Naive B cell (primary cell): ENCODE measurements around the gene PLXNC1. TPM values are rescaled to one million over a fixed set of nuclear protein-coding genes. Genes with fewer than 3 reads are reported as not detected.

Source experiments
- ATAC-seq, 2 donors: fragments of 150-1000 bp; cut with Tn5 transposase; 2 replicates each; pipeline ENCODE4 v1.10.0; 2021; ENCODE audit warnings: low read depth in 2 of 2, mild to moderate bottlenecking in 2 of 2, moderate library complexity in 2 of 2
- DNase-seq: peaks from one replicate; pipeline ENCODE4 v3.0.0; 2022
- H3K27ac Mint-ChIP-seq, 6 donors: one replicate each; pipeline ENCODE4 v1.8.0; 2020 to 2022; ENCODE audit warnings: mild to moderate bottlenecking in 6 of 6, mixed read lengths in 6 of 6, moderate library complexity in 5 of 6, inconsistent platforms in 2 of 6
- H3K27me3 Mint-ChIP-seq, 3 donors: one replicate each; pipeline ENCODE4 v1.8.0; 2021 to 2022; ENCODE audit warnings: mixed read lengths in 3 of 3, mild to moderate bottlenecking in 1 of 3
- H3K36me3 Mint-ChIP-seq, 2 donors: one replicate each; pipeline ENCODE4 v1.8.0; 2020 to 2022; ENCODE audit warnings: mixed read lengths in 2 of 2, inconsistent platforms in 1 of 2, mild to moderate bottlenecking in 1 of 2
- H3K4me1 Mint-ChIP-seq, 3 donors: one replicate each; pipeline ENCODE4 v1.8.0; 2020 to 2022; ENCODE audit warnings: mixed read lengths in 3 of 3, inconsistent platforms in 1 of 3, mild to moderate bottlenecking in 1 of 3, moderate library complexity in 1 of 3
- H3K4me3 Mint-ChIP-seq, 8 donors: one replicate each; pipeline ENCODE4 v1.8.0; 2020 to 2022; ENCODE audit warnings: mild to moderate bottlenecking in 8 of 8, mixed read lengths in 8 of 8, moderate library complexity in 8 of 8, inconsistent platforms in 2 of 8
- H3K9me3 Mint-ChIP-seq, 7 donors: one replicate each; pipeline ENCODE4 v1.8.0; 2020 to 2022; ENCODE audit warnings: mixed read lengths in 7 of 7, mild to moderate bottlenecking in 5 of 7, inconsistent platforms in 2 of 7, moderate library complexity in 1 of 7
- polyA plus RNA-seq, 6 donors: library from polyadenylated mRNA; unstranded; fragments of 300-500 nt; fragmentation: Illumina TruSeq; gene quantifications; one replicate each; pipeline ENCODE4 v1.2.3, GENCODE V29; 2021; ENCODE audit warnings: low read depth in 6 of 6

PLXNC1 gene
- polyA plus RNA-seq, 6 donors from 2014 or later = 2.1 to 6.9 (median 4.4) TPM

DNA sequence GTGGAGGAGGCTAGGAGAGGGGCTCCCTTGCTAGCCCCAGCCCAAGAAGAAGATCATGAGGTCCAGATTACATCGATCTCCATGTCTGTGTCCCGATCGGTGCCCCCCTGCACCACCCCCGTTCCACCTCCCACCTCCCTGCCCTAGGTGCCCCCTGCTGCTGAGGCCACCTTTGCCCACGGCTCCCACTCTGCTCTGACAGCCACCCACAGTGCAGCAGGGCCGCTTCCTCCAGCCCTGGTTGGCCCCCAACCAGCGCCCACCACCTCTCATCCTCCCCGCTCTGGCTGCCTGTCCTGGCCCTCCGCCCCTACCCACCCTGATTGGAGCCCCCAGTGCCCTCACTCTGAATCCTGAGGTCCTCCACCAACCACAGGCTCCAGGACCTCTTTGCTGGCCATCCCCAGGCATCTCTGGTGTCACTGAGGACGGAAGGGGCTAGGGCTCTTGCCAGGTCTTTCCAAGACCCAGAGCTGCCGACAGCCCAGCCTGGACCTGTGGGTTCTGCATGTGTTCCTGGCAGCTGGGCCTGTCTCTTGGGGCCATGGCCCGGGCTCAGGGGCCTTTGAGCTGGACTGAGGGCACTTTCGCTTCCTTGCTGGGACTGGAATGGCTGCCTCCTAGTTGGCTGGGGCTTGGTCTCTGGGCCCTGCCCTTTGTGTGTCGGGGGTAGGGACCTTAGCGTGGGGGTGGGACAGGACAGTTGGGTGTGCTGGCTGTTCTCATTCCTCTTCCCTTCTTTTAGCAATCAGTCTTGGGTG lies 7.2 kb upstream of the PLXNC1 start:
- Mint-ChIP-seq H3K27me3 (peaks cover 0 to 11% (median 0%) of the 10 kb centered on the region in 3 donors), H3K36me3 (no peaks in the 10 kb centered on the region), H3K27ac (no peak overlapping the region), H3K4me1 (peaks cover 6 to 10% (median 8%) of the 10 kb centered on the region in 3 donors), H3K9me3 (no peaks in the 10 kb centered on the region), H3K4me3 (peak overlapping the region in 1 of 8 donors; percentile 22)
- ATAC-seq = no peak
- no peak for DNase-seq

DNA sequence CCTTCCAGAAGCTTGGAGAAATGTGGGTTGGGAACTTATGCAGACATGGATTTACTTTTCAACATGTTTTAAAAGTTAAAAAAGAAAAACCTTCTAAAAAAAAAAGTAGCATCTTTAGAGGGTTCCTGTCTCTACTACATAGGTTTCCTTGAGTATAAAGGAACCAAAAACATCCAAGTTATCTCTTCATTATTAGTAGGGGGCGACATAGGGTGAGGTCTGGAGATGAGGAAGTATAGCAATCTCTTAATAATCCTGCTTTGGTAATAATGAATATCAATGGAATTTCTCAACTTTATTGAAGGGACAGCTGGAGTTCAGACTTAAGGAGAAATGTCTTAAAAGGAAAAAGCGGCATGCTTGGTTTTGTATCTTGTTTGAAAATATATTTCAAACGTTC lies 6.5 kb upstream of the PLXNC1 start:
- Mint-ChIP-seq H3K9me3 (no peaks in the 10 kb centered on the region), H3K4me3 (no peak overlapping the region), H3K36me3 (no peaks in the 10 kb centered on the region), H3K27ac (no peak overlapping the region), H3K4me1 (peaks cover 9 to 13% (median 10%) of the 10 kb centered on the region in 3 donors), H3K27me3 (peaks cover 0 to 11% (median 0%) of the 10 kb centered on the region in 3 donors)
- ATAC-seq (no peak), DNase-seq (no peak)

DNA sequence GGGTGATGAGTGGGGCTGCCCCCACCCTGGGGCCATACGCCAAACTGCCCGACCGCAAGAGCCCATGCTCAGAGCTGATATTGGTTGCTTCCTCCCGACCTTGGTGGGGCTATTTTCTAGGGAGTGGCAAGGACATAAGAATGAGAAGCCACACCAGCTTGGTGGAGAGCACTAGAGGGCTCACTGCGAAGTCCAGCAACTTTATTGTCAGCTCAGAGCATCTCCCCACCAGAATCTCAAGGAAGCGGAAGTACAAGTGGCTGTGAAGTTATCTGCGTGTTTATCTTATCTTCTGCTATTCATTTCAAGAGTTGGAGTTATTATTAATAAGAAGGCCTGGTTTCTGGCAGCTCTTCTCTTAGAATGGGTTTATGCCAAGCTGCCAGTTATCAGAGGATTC lies 4.9 kb upstream of the PLXNC1 start:
- H3K27me3 Mint-ChIP-seq = peaks cover 0 to 11% (median 0%) of the 10 kb centered on the region in 3 donors
- H3K4me1 Mint-ChIP-seq = peaks cover 16 to 21% (median 17%) of the 10 kb centered on the region in 3 donors
- no peaks in the 10 kb centered on the region for H3K36me3 Mint-ChIP-seq
- H3K9me3 Mint-ChIP-seq = no peaks in the 10 kb centered on the region
- peak overlapping the region in 1 of 8 donors; percentile 9 for H3K4me3 Mint-ChIP-seq
- H3K27ac Mint-ChIP-seq = peak overlapping the region in 1 of 6 donors; percentile 32
- ATAC-seq (no peak), DNase-seq (no peak)

DNA sequence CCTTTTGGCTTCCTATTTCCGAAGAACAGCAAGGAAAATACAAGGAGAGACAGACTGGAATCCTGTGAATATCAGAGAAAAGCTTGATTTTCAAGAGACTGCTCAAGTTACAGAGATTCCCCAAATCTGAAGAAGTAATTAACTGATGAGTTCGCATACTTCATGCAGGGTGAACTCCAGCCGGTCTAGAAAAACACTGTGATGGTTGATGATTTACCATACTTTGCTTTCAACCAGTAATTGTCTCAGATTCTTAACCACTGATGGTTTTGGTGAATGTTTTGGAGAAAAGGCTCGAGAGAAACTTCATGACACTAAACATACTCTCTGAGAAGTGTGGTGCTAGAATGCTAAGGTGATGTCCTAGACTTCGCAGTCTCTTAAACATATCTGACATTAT lies 4.4 kb upstream of the PLXNC1 start:
- Mint-ChIP-seq H3K36me3 (no peaks in the 10 kb centered on the region), H3K27me3 (peaks cover 0 to 11% (median 0%) of the 10 kb centered on the region in 3 donors), H3K9me3 (no peaks in the 10 kb centered on the region), H3K4me1 (peaks cover 16 to 21% (median 17%) of the 10 kb centered on the region in 3 donors), H3K27ac (no peak overlapping the region), H3K4me3 (peak overlapping the region in 1 of 8 donors; percentile 86)
- ATAC-seq (no peak), DNase-seq (no peak)

DNA sequence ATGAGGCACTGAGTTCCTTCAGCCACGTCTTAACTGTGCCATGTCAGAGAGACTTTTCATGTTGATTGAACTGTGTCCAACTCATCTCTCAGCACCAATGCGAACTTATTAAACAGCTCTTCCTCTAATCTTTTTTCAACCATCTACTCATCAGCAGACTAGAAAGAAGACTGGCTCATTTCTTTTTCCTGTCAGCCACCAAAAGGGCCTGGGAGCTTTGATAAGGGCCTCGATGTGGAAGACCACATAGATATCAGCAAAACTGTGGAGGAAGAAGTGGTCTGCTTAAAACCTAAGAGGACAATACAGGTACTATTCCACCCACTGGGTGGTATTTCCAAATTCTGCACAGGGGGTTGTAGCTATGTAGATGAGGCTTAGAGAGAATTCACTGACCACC lies 3.6 kb upstream of the PLXNC1 start:
- DNase-seq (no peak), ATAC-seq (no peak)
- no peaks in the 10 kb centered on the region for H3K36me3 Mint-ChIP-seq
- H3K4me1 Mint-ChIP-seq = peaks cover 16 to 21% (median 17%) of the 10 kb centered on the region in 3 donors
- H3K27me3 Mint-ChIP-seq = peaks cover 0 to 11% (median 0%) of the 10 kb centered on the region in 3 donors
- H3K27ac Mint-ChIP-seq = peak overlapping the region in 1 of 6 donors; percentile 11
- H3K4me3 Mint-ChIP-seq = peak overlapping the region in 1 of 8 donors; percentile 86
- no peaks in the 10 kb centered on the region for H3K9me3 Mint-ChIP-seq

DNA sequence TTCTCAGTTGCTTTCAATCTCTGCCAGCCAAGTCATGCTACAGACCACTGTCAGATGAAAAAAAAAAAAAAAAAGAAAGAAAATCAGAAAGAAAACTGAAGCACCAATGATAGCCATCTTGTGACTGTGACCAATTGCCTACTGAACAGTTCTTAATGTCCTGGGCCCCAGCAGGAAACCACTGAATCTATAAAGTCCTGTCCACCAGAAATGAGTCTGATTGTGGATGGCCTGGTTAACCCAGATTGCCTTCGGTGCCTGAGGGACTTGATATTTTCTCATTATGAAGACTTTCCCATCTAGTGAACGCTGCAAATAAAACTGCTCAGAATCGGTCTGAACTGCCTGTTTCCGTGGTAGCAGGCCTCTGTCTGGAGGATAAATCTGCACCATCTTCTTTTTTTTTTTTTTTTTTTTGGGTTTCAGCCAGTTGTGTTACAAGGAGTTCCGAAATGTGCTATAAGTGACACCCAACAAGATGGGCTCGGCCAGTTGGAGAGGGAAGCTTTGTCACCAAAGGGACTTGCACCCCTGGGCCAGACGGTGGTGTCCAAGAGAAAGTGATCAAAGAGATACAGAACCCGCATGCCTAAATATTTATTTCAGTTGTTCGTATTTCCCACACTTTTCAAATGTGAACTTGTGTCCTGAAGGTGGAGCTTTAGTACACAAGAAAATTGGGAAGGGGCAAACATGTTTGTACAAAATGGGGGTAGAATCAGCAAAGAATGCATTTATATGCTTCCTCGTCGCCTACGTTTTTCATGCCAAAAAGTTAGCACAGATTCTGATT lies 3.0 kb upstream of the PLXNC1 start:
- no peaks in the 10 kb centered on the region for H3K9me3 Mint-ChIP-seq
- ATAC-seq (no peak), DNase-seq (no peak)
- no peaks in the 10 kb centered on the region for H3K36me3 Mint-ChIP-seq
- H3K4me1 Mint-ChIP-seq = peaks cover 20 to 22% (median 20%) of the 10 kb centered on the region in 3 donors
- H3K27ac Mint-ChIP-seq = peak overlapping the region in 1 of 6 donors; percentile 19
- H3K4me3 Mint-ChIP-seq = peak overlapping the region in 3 of 8 donors; percentile 4 to 86 (median 26)
- peaks cover 0 to 11% (median 0%) of the 10 kb centered on the region in 3 donors for H3K27me3 Mint-ChIP-seq

DNA sequence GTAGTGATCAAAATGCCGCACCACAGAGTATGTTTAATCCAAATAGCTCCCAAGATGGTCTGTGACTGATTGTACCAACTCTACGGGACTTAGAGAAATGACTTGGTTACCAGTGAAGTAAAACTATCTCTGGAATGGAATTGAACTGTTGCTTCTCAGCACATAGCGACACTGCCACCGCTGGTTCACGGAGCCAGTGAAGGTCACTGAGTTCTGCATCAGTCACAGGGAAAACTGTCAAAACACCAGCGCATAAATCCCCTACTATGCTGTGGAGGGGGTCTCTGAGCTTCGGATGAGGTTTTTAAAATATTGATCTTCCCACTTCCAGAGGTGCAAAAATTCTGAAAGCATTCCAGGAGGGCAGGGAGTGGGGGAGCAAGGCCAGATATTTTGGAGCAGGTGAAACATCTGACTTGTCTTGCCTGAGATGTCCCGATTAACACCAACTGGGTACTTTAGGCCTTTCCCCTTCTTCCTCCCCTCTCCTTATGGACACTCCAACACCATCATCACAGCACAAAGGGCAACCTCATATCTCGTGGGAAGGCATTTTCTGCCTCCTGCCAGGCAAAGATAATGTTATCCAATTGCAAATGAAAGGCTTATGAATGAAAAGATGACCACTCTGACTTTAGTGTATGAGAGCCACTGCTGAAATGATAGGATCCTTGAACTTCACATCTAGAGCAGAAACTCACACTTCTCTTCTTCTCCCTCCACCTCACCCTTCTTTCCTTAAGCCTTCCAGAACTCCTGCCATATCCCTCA lies 2.0 kb upstream of the PLXNC1 start:
- ATAC-seq = no peak
- H3K27ac Mint-ChIP-seq = peak overlapping the region in 2 of 6 donors; percentile 0 to 56

DNA sequence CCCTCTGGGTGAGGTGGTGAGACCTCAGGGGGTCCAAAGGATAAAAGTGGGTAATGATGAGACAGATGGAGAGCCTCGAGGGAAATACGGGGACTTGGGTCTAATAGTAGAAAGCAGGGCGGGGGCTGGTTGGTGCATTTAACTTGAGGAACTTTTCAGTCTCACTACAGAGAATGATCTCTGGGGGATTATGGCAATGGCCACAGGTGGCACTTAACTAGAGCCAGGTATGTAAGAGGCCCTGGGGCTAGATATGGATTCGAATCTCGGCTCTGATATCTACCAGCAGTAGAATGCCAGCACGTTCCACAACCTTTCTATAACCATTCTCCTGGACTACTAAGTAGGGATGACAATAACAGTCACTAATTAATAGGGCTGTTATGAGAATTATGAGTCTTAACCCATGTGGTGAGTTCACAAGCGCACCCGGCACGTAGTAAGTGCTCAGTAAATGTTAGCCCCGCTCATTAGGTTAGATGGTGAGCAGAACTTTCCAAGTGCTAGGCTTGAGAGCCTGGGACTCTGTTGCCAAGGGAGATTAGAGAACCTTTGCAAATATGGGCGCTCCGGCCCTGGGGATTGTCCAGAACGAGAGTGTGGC lies 888 bp upstream of the PLXNC1 start:
- ATAC-seq (no peak), DNase-seq (no peak)
- H3K4me1 Mint-ChIP-seq = peaks cover 36 to 41% (median 38%) of the 10 kb centered on the region in 3 donors
- no peaks in the 10 kb centered on the region for H3K36me3 Mint-ChIP-seq
- peaks cover 0 to 9% (median 0%) of the 10 kb centered on the region in 3 donors for H3K27me3 Mint-ChIP-seq
- no peaks in the 10 kb centered on the region for H3K9me3 Mint-ChIP-seq
- peak overlapping the region; percentile 83 to 94 (median 88) for H3K4me3 Mint-ChIP-seq
- H3K27ac Mint-ChIP-seq = peak overlapping the region in 3 of 6 donors; percentile 28 to 78 (median 49)

More for the DNA sequence above, 2.0 kb upstream of the PLXNC1 start:
- Mint-ChIP-seq H3K9me3 (no peaks in the 10 kb centered on the region), H3K27me3 (peaks cover 0 to 11% (median 0%) of the 10 kb centered on the region in 3 donors), H3K4me3 (peak overlapping the region in 5 of 8 donors; percentile 0 to 91 (median 86)), H3K36me3 (no peaks in the 10 kb centered on the region), H3K4me1 (peaks cover 28 to 30% (median 29%) of the 10 kb centered on the region in 3 donors)
- DNase-seq = no peak

DNA sequence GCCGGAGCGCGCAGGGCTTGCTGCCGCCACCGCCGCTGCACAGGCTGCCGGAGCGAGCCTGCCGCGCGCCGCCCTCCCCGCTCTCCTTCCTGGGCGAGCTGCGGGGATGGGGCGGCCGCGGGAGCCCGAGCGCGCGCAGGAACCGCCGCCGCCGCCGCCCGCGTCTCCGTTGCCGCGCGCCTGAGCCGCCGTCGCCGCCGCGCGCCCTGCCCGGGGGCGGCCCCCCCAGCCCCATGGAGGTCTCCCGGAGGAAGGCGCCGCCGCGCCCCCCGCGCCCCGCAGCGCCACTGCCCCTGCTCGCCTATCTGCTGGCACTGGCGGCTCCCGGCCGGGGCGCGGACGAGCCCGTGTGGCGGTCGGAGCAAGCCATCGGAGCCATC lies 352 bp downstream of the PLXNC1 start:
- Mint-ChIP-seq H3K27me3 (no peaks in the 10 kb centered on the region), H3K4me1 (peaks cover 47 to 50% (median 49%) of the 10 kb centered on the region in 3 donors), H3K9me3 (no peaks in the 10 kb centered on the region), H3K4me3 (peak overlapping the region; percentile 73 to 97 (median 88)), H3K36me3 (no peaks in the 10 kb centered on the region), H3K27ac (peak overlapping the region in 2 of 6 donors; percentile 21 to 42)
- DNase-seq (peak; percentile 54), ATAC-seq (peak; percentile 7 to 21)

DNA sequence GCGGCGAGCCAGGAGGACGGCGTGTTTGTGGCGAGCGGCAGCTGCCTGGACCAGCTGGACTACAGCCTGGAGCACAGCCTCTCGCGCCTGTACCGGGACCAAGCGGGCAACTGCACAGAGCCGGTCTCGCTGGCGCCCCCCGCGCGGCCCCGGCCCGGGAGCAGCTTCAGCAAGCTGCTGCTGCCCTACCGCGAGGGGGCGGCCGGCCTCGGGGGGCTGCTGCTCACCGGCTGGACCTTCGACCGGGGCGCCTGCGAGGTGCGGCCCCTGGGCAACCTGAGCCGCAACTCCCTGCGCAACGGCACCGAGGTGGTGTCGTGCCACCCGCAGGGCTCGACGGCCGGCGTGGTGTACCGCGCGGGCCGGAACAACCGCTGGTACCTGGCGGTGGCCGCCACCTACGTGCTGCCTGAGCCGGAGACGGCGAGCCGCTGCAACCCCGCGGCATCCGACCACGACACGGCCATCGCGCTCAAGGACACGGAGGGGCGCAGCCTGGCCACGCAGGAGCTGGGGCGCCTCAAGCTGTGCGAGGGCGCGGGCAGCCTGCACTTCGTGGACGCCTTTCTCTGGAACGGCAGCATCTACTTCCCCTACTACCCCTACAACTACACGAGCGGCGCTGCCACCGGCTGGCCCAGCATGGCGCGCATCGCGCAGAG lies 873 bp downstream of the PLXNC1 start:
- DNase-seq (peak; percentile 62), ATAC-seq (peak; percentile 42)
- Mint-ChIP-seq H3K4me1 (peaks cover 47 to 53% (median 49%) of the 10 kb centered on the region in 3 donors), H3K4me3 (peak overlapping the region; percentile 90 to 98 (median 96)), H3K36me3 (no peaks in the 10 kb centered on the region), H3K27ac (peak overlapping the region in 3 of 6 donors; percentile 21 to 67 (median 42)), H3K9me3 (no peaks in the 10 kb centered on the region), H3K27me3 (no peaks in the 10 kb centered on the region)

DNA sequence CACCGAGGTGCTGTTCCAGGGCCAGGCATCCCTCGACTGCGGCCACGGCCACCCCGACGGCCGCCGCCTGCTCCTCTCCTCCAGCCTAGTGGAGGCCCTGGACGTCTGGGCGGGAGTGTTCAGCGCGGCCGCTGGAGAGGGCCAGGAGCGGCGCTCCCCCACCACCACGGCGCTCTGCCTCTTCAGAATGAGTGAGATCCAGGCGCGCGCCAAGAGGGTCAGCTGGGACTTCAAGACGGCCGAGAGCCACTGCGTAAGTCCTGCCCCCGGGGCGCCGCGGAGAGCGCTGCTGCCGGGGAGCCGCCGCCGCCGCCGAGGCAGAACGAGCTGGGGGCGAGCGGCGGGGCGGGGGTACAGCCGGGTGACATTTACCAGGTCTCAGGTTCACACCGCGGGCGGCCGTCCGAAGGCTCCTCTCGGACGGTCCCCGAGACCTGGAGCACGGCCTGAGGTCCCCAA lies 1.4 kb downstream of the PLXNC1 start:
- DNase-seq (peak; percentile 24), ATAC-seq (peak in 1 of 2 donors; percentile 0)
- H3K9me3 Mint-ChIP-seq = no peaks in the 10 kb centered on the region
- H3K4me1 Mint-ChIP-seq = peaks cover 47 to 53% (median 49%) of the 10 kb centered on the region in 3 donors
- H3K27me3 Mint-ChIP-seq = no peaks in the 10 kb centered on the region
- H3K36me3 Mint-ChIP-seq = no peaks in the 10 kb centered on the region
- peak overlapping the region; percentile 90 to 98 (median 96) for H3K4me3 Mint-ChIP-seq
- H3K27ac Mint-ChIP-seq = peak overlapping the region in 2 of 6 donors; percentile 15 to 67
